Kidney (tissue), 14 donors: ENCODE measurements around the gene SNX25. TPM values are rescaled to one million over a fixed set of nuclear protein-coding genes. Genes with fewer than 3 reads are reported as not detected.

Source experiments
- DNase-seq, 5 donors: peaks; one replicate each; pipeline ENCODE4 v3.0.0-alpha.2; 2013 to 2020
- FAIRE-seq: peaks from 2 replicates; lab custom pipeline; 2012; peaks lifted over from hg19 to GRCh38; lab: Jason Lieb, UNC
- H3K27ac ChIP-seq, 2 donors: one replicate each; pipeline ENCODE4 v1.7.0; 2013; ENCODE audit warnings: low read depth in 2 of 2, low read length in 2 of 2, inconsistent platforms in 1 of 2
- H3K27me3 ChIP-seq: one replicate; pipeline ENCODE4 v1.7.1; 2013; ENCODE audit warnings: low read length, inconsistent platforms; ENCODE audit not compliant: control insufficient read depth, insufficient read depth
- H3K36me3 ChIP-seq, 3 donors: one replicate each; pipeline versions ENCODE4 v1.7.0 to v1.7.1; 2013; ENCODE audit warnings: low read length in 3 of 3, control low read depth in 1 of 3, inconsistent platforms in 1 of 3; ENCODE audit not compliant: insufficient read depth in 3 of 3, control insufficient read depth in 2 of 3
- H3K4me1 ChIP-seq, 3 donors: one replicate each; pipeline versions ENCODE4 v1.7.0 to v1.7.1; 2013; ENCODE audit warnings: low read length in 3 of 3, inconsistent platforms in 1 of 3, low read depth in 1 of 3; ENCODE audit not compliant: control insufficient read depth in 2 of 3, insufficient read depth in 2 of 3
- H3K4me3 ChIP-seq, 3 donors: one replicate each; pipeline versions ENCODE4 v1.7.0 to v1.8.1; 2013; ENCODE audit warnings: low read length in 3 of 3, control low read depth in 1 of 3, inconsistent platforms in 1 of 3
- H3K9ac ChIP-seq, 3 donors: one replicate each; pipeline versions ENCODE4 v1.7.0 to v1.7.1; 2013; ENCODE audit warnings: low read length in 3 of 3, control low read depth in 1 of 3, inconsistent platforms in 1 of 3
- H3K9me3 ChIP-seq, 3 donors: one replicate each; pipeline versions ENCODE4 v1.7.0 to v1.7.1; 2013; ENCODE audit warnings: low read length in 3 of 3, control low read depth in 1 of 3, inconsistent platforms in 1 of 3; ENCODE audit not compliant: control insufficient read depth in 2 of 3, insufficient read depth in 1 of 3
- intact Hi-C: fragments of 100-400 bp; cut with DNase I; formaldehyde crosslinking; loops from one replicate; pipeline ENCODE4 v1.11.1; 2022
- polyA plus RNA-seq: library from polyadenylated mRNA; stranded (reverse); fragments of 350-450 nt; fragmentation: Illumina TruSeq; extraction: RNeasy Lipid Tissue Mini Kit (QIAGEN cat#74804); gene quantifications from one replicate; pipeline ENCODE4 v1.2.3, GENCODE V29; 2014; ENCODE audit warnings: low read depth, low replicate concordance; ENCODE audit not compliant: insufficient read depth
- total RNA-seq: library from RNA; stranded (reverse); fragmentation: NEBNext Ultra II Directional; extraction: Animal tissue kit (Norgen Biotek cat#: 25700); gene quantifications from one replicate; pipeline ENCODE4 v1.2.1, GENCODE V29; 2021
- TF ChIP-seq, protein P1 (sequence below): IDR thresholded peaks from 3 replicates; pipeline ENCODE4 v1.5.1; 2012; ENCODE audit warnings: mild to moderate bottlenecking, moderate library complexity, borderline replicate concordance; ENCODE audit not compliant: insufficient read depth; ENCODE audit errors: extremely low read depth
- donor health status: control.
- donor health status: control.
- donor health status: control.
- donor health status: control.
- donor health status: control.
- donor health status: DM: yes; HTN: yes; CAD: no.
- donor health status: Normal renal cell carcinoma (clear cell type).

Gene SNX25
- total and polyA plus RNA-seq, 2 donors from 2014 or later, result 8.9 to 19.4 TPM

GRCh38 chr4:185227713-185228278 lies 18.4 kb downstream of the SNX25 start:
- H3K27ac ChIP-seq, result no peak overlapping the region
- H3K4me1 ChIP-seq, result peaks cover 3 to 12% (median 11%) of the 10 kb centered on the region in 3 donors
- TF ChIP-seq, protein P1, sequence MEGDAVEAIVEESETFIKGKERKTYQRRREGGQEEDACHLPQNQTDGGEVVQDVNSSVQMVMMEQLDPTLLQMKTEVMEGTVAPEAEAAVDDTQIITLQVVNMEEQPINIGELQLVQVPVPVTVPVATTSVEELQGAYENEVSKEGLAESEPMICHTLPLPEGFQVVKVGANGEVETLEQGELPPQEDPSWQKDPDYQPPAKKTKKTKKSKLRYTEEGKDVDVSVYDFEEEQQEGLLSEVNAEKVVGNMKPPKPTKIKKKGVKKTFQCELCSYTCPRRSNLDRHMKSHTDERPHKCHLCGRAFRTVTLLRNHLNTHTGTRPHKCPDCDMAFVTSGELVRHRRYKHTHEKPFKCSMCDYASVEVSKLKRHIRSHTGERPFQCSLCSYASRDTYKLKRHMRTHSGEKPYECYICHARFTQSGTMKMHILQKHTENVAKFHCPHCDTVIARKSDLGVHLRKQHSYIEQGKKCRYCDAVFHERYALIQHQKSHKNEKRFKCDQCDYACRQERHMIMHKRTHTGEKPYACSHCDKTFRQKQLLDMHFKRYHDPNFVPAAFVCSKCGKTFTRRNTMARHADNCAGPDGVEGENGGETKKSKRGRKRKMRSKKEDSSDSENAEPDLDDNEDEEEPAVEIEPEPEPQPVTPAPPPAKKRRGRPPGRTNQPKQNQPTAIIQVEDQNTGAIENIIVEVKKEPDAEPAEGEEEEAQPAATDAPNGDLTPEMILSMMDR, result no peak
- intact Hi-C loops, result no loop called here
- FAIRE-seq (no peak), DNase-seq (no peak)
- H3K4me3 ChIP-seq, result no peak overlapping the region
- no peaks in the 10 kb centered on the region for H3K9me3 ChIP-seq
- no peaks in the 10 kb centered on the region for H3K27me3 ChIP-seq
- no peaks in the 10 kb centered on the region for H3K36me3 ChIP-seq
- H3K9ac ChIP-seq, result no peak overlapping the region

DNA sequence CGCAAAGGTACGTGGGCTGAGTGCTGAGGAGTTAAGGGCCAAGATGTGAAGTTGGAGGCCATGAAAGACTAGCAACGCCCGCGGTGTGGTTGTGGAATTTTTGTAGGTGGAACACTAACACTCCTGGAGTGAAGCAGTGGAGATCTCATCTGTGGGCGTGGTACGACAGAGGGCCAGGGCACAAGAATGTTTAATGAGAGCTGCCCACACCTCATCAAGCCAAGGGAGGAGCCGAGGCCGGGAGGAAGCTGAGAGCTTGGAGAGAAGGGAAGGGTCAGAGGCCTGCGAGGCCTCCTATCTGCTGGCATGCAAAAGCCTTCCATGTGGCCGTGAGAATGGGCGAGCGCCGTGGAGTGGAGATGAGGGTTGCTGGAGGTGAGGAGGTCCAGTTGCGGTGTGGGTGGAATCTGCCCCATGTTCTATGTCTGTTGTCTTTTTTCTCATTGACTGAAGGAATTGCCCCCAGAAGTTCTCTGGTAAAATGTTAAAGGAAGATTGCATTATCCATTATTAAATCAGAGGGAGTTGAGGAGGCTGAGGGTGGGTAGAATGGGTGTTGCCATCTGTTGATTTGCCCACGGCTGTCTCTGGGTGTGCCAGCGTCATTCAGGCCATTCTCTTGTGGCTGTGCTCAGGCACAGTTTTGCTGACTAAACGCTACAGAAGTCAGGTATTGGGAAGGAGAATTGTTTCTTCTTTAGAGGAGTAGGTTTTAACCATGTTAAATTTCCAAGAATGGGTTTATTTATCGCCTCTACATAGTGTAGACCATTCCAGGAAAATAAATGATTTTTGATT lies 19.8 kb downstream of the SNX25 start:
- H3K27ac ChIP-seq, result no peak overlapping the region
- no peak for DNase-seq

GRCh38 chr4:185232370-185232769 lies 23.0 kb downstream of the SNX25 start:
- no peak for DNase-seq

More for the DNA sequence above, 19.8 kb downstream of the SNX25 start:
- H3K4me3 ChIP-seq, result no peak overlapping the region
- intact Hi-C loops, result no loop called here
- FAIRE-seq, result no peak
- no peaks in the 10 kb centered on the region for H3K9me3 ChIP-seq
- H3K36me3 ChIP-seq, result no peaks in the 10 kb centered on the region
- TF ChIP-seq, protein P1, result no peak
- H3K9ac ChIP-seq, result no peak overlapping the region
- no peaks in the 10 kb centered on the region for H3K27me3 ChIP-seq
- H3K4me1 ChIP-seq, result peaks cover 3 to 12% (median 11%) of the 10 kb centered on the region in 3 donors

More at GRCh38 chr4:185232370-185232769, 23.0 kb downstream of the SNX25 start:
- H3K9me3 ChIP-seq, result no peaks in the 10 kb centered on the region
- no peaks in the 10 kb centered on the region for H3K27me3 ChIP-seq
- intact Hi-C loops, result no loop called here
- no peak overlapping the region for H3K9ac ChIP-seq
- H3K36me3 ChIP-seq, result no peaks in the 10 kb centered on the region
- H3K4me1 ChIP-seq, result peaks cover 3 to 7% (median 3%) of the 10 kb centered on the region in 3 donors
- no peak for FAIRE-seq
- TF ChIP-seq, protein P1, result no peak
- no peak overlapping the region for H3K27ac ChIP-seq
- no peak overlapping the region for H3K4me3 ChIP-seq
